HG02852 (cell line): Measurements from ENCODE around the gene ARPP19.
"Not testable (repeated sequence)": the region's sequence is repeated elsewhere in the genome, so short reads cannot be mapped to it uniquely, and the experiment has no call there.

Experiments
- ATAC-seq: cut with Tn5 transposase; IDR thresholded peaks from one replicate; pipeline ENCODE4 v1.9.1; 2021; ENCODE audit warnings: mild to moderate bottlenecking, moderate library complexity; ENCODE audit not compliant: unreplicated experiment

Gene ARPP19

DNA sequence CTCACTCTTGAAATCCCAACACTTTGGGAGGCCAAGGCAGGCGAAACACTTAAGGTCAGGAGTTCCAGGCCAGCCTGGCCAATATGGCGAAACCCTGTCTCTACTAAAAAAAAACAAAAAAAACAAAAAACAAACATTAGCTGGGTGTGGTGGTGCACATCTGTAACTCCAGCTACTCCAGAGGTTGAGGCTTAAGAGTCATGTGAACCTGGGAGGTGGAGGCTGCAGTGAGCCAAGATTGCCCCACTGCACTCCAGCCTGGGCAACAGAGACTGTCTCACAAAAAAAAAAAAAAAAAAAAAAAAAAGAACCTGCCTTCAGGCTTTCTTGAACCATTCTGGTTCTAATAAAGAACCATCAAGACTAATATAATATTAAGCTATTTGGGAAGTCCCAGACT is 16.5 kb downstream of the ARPP19 start:
- ATAC-seq: no peak

GRCh38 chr15:52551762-52552161 is 17.1 kb downstream of the ARPP19 start:
- ATAC-seq: no peak

- not testable (repeated sequence) for ATAC-seq
These were observed 17.6 kb downstream of the ARPP19 start for GRCh38 chr15:52551186-52551585.

GRCh38 chr15:52546031-52546751 is 22.6 kb downstream of the ARPP19 start:
- ATAC-seq: no peak

DNA sequence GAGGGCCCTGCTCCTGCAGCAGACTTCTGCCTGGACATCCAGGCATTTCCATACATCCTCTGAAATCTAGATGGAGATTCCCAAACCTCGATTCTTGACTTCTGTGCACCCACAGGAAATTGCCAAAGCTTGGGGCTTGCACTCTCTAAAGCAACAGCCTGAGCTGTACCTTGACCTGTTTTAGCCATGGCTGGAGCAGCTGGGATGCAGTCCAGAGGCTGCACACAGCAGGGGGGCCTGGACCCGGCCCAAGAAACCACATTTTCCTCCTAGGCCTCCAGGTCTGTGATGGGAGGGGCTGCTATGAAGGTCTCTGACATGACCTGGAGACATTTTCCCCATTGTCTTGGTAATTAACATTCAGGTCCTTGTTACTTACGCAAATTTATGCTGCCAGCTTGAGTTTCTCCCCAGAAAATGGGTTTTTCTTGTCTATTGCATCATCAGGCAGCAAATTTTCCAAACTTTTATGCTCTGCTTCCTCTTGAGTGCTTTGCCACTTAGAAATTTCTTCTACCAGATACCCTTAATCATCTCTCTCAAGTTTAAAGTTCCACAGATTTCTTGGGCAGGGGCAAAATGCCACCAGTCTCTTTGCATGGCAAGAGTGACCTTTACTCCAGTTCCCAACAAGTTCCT is 28.3 kb downstream of the ARPP19 start:
- no peak for ATAC-seq

DNA sequence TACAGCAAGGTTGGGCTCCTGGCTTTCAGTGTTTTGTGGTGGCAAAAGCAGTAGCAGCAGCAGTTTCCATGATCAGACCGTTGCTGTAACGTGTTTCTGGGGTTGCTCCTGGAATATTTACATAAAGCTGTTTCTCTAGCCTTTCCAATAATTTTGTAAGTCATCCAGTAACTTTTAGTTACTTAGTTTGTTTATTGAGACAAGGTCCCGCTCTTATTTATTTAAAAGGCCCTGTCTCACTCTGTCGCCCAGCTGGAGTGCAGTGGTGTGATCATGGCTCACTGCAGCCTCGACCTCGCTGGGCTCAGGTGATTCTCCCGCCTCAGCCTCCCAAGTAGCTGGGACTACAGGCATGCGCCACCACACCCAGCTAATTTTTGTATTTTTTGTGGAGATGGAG is 31.4 kb downstream of the ARPP19 start:
- no peak for ATAC-seq

DNA sequence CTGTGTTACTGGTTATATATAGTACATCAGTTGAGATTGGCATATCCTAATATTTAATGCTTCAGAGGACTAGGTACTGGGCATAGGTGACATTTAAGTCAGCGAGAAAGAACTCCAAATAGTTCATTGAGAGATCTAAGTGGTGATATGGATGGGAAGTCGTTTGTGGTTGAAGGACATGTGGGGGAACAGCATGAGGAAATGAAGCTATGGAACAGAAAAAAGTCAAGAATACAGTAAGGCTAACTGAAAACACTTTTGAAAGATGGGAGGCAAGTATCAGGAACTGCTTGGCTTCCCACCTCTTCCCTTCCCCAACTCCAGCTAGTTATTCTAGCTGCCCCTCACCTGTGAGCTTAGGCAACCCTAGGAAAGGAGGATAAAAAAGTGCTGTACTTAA is 36.4 kb downstream of the ARPP19 start:
- ATAC-seq: no peak

DNA sequence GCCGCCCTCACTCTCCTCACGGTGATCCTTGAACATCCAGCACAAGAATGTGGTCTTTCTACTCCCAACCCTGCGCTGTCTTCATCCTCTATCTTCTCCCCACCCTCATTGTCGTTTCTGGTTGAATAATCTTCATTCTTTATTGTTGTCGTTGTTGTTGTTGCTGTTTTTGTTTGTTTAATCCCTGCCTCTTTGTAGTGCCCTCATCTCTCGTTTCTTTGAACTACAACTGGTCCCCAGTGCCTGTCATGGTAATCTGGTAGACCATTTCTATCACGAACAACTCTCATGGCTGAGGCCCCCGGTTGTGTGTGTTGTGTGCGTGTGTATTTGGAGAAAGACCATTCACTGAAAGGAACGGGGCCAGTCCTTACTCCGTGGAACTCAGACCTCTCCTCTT is 38.9 kb downstream of the ARPP19 start:
- ATAC-seq: no peak

DNA sequence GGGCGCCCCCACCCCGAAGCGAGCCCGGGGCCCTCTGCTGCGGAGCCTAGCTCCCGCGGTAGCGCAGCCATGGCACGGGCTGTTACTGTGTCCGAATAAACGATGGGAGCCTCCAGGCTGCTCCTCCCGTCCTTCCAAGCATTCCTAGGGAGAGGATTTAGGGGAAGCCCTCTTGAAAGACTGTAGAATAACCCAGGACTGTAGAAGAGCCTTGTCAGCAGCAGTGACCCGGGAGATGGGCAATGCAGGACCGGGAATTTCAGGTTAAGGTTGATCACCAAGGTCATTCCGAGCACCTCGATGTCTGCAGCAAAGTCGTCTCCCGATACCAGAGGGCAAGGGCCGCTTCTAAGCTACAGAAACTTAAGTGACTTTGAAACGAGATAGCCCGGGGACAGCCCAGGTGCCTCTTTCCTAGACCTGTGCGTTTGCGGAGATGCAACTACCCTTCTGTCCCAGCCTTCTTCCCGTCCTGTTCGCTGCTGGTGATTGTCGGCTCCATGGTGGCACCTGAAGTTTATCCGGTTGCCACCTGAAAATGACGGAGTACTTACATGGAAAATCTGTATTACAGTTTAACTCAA is 39.4 kb downstream of the ARPP19 start:
- no peak for ATAC-seq

GRCh38 chr15:52528564-52529340 is 40.1 kb downstream of the ARPP19 start, which contains the start of gene MYO5A:
MYO5A (minus strand) TSS chr15:52528880; CDS start chr15:52528806, 74 bp downstream.
- peak; percentile 83 for ATAC-seq

GRCh38 chr15:52527911-52528563 is 40.8 kb downstream of the ARPP19 start:
- peak; percentile 8 for ATAC-seq

- ATAC-seq: no peak
These were observed 41.5 kb downstream of the ARPP19 start for GRCh38 chr15:52527196-52527910.

GRCh38 chr15:52524223-52525136 is 44.4 kb downstream of the ARPP19 start:
- no peak for ATAC-seq

GRCh38 chr15:52523647-52524046 is 45.2 kb downstream of the ARPP19 start:
- ATAC-seq: no peak

- ATAC-seq: no peak
These were observed 45.6 kb downstream of the ARPP19 start for GRCh38 chr15:52523192-52523591.

DNA sequence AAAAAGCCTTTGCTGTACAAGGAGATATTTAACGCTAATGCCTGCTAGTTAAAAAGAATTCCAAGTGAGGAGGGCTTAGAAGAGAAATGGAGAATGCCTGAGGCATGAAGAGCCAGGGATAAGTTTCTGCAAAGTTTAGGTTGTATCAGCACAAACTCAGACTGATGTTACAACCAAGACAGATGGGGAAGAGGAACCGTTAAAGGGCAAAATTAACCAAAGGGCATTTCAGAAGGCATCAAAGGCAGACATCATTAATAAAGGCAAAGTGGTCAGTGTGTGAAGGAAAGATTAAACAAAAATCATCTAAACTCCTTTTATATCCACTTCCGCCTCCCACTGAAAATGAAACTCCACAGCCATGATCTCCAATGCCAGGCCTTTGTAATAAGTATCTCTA is 47.1 kb downstream of the ARPP19 start:
- no peak for ATAC-seq

DNA sequence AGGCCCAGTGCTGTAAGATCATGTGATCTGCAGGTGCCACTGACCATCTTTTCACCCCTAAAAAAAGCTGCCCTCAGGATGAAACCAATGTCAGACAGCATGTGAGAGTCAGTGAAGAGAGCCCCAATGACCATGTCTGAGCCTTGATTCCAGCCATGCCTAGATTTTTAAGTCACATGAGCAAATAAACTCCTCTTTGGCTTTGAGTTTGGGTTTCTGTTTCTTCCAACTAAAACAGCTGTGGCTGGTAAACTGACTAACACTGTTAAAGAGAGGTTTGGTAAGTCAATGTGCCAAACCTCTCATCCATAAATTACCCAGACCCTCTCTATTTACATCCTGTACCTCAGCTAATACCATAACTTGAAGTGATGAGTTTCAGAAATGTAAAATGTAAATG is 48.4 kb downstream of the ARPP19 start:
- ATAC-seq: no peak

DNA sequence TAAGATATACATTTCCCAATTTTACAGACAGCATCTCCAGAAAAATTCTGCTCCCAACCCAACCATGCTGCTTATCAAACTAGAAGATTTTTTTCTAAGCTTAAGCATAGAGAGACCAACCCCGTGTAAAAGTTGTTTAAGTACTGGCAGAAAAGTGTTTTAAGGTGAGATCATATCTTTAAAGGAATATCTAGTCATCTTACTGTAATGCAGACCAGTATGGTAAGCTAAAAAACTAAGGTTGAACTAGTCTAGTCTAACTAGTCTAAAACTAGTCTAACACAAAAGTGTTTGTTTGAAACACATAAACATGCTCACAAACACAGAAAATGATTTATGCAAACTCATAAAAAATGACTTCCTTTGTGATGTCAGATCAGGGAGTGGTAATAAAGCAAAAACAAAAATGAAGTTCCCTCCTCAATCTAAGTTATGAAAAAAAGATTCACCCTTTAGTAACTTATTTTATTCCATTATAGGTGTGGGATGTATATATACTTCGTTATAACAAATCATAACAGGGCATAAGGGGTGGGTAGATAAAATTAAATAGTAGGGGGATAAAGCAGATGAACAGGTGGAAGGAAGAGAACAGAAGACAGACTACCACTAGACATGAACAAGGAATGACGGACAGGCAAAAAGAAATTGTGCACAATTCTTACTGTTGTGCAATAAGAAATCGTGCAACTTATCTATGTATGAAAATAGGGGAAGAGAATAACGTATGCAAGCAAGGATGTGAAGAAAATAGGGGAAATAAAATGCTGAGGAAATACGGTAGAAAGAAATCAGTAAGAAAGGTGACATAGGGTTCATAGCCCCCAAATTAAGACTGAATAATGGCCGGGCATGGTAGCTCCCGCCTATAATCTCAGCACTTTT is 50.1 kb downstream of the ARPP19 start:
- ATAC-seq: no peak
